HG03135 (cell line): ENCODE data around the gene SLC25A4.
"Not testable (repeated sequence)": the region's sequence is repeated elsewhere in the genome, so short reads cannot be mapped to it uniquely, and the experiment has no call there.

Experiments used
- ATAC-seq: cut with Tn5 transposase; IDR thresholded peaks from one replicate; pipeline ENCODE4 v1.9.1; 2021; ENCODE audit warnings: mild to moderate bottlenecking, moderate library complexity; ENCODE audit not compliant: unreplicated experiment

SLC25A4 gene

DNA sequence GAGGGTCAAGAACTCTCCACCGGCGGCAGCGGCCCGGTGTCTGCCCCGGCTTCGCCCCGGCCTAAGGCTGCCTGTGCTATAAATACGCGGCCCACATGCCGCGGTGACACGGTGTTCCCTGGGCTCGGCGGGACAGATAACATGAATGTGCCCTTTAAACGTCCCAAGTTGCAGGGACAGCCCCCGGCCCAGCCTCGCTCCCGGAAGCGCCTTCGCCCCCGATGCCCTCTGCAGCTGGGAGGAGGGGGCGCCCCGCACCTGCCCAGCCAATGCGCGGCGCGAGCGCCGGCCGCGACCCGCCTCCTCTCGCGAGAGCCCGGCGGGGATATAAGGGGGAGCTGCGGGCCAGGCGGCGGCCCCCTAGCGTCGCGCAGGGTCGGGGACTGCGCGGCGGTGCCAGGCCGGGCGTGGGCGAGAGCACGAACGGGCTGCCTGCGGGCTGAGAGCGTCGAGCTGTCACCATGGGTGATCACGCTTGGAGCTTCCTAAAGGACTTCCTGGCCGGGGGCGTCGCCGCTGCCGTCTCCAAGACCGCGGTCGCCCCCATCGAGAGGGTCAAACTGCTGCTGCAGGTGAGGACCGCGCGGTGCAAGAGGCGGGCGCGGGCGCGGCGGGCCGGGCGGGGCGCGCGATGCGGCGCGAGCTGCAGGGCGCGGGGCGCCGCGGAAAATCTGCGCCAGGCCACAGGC is at the start of gene SLC25A4:
TSS of gene SLC25A4 (plus strand) at position 355 of the 689 bp plus-strand sequence. CDS start at position 462, 107 bp downstream.
- peak; percentile 95 for ATAC-seq

DNA sequence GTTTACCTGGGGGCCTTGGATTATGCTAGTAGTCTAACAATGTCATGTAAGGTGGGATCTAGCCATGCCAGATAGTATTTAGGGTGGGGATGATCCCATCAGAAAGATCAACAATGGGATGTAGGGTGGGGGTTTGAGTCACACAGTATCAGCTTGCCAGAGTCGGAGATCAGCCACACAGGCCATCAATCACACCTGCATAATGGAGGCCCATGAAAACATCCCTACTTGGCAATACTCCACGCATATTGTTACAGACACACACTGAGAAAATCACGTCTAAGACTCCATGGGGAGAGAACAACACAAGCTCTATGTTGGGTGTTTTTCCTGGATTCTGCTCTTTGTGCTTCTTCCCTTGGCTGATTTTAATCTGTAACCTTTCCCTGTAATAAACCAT is 49.5 kb upstream of the SLC25A4 start:
- ATAC-seq, result no peak

DNA sequence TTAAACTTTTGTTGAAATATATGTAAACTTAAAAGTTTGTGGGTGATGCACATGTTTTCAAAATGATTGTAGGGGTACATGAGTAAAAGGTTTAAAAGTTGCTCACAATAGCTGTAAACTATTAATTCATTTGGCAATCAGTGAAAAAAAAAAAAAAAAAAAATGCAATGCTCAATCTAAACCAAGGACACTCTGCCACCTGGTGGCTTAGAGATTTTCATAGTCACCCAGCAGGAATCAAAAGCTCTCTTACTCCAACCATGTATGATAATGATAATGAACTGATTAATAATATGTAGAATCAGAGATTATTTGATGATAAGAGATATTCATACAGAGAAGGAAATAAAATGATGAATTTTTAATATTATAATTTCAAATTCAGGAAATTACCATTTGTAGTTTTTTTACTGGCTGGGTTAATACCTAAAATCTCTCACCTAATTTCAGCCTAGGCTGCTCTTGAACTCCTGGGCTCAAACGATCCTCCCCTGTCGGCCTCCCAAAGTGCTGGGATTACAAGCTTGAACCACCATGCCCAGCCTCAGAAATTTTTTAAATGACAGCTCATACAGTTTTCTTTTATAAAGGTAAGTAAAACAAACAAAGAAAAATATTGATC is 46.9 kb upstream of the SLC25A4 start:
- ATAC-seq, result no peak

DNA sequence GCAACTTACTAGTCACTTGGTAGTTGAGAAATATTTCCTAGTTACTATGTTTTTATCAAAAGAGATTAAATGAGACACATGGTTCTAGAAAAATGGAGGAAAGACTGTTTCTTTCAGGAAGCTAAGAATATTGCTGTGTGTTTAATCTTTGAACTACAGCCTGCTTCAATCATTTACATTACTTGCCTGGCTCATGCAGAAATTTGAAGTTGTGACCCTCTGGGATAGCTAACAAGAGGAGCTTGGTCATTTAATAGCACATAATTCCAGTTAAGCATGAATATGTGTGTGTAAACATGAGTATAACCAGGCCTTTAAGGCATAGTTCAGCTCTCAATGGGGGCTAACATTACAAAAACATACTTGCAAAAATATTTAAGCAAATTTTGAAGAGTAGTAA is 44.6 kb upstream of the SLC25A4 start:
- ATAC-seq, result no peak

DNA sequence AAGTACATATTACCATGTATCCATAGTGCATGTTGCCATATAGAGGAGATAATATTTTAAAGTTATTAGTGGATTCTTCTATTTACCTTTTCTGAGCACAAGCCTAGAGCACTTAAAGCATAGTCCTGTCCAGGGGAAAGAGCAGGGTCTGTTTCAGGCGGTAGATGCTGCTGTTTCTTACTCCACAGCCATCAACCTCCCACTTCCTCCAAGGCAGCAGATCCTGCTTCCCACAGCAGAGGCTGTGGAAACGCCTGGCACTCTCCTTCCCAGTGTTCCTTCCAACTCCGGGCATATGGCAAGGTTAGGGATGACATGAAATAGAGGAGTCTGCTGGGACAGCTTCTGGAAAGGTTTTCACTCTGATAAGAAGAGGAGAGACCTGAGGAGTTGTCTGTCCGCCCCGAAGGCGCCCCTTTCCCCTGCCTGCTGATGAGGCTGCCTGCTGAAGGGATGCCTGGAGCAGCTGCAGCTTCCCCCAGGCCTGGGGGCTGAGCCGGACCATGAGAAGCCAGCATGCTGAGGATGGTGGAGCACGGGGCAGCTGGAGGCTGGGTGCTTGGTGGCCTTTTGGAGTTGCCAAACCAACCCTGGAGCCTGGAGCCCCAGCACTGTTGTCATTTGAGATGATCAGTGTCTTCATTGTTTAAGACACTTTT is 43.9 kb upstream of the SLC25A4 start:
- no peak for ATAC-seq

DNA sequence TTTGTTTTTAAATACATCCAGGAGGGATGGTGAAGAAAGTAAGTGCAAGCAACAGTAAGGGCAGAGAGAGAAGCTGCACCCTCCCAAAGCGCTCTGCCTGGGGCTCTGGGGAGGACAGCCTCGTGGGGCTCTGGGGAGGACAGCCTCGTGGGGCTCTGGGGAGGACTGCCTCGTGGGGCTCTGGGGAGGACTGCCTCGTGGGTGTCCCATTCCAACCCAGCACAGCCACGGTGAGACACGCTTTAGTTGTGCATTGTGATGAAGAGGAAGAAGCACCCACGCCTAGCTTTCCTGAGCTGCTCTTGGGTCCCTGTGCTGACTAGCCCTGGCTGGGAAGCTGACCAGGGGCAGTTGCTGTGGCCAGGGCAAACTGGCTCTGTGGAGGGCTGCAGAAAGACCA is 43.1 kb upstream of the SLC25A4 start:
- no peak for ATAC-seq

DNA sequence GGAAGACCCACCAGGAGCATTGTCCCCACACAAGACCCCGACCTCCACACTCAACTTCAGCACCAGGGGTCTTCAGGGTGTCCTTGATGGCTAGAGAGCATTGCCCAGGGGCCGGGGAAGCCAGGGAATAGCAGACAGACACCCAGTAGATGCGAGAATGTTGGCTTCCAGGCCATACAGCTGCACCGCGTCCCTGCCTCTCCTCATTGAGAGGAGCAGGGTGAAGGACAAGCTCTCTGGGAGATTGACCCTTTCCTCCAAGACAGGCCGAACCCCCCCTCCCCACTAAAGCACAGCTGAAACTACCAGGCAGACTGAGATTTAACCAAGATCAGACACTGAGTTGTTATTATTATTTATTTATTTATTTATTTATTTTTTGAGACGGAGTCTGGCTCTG is 42.6 kb upstream of the SLC25A4 start:
- no peak for ATAC-seq

DNA sequence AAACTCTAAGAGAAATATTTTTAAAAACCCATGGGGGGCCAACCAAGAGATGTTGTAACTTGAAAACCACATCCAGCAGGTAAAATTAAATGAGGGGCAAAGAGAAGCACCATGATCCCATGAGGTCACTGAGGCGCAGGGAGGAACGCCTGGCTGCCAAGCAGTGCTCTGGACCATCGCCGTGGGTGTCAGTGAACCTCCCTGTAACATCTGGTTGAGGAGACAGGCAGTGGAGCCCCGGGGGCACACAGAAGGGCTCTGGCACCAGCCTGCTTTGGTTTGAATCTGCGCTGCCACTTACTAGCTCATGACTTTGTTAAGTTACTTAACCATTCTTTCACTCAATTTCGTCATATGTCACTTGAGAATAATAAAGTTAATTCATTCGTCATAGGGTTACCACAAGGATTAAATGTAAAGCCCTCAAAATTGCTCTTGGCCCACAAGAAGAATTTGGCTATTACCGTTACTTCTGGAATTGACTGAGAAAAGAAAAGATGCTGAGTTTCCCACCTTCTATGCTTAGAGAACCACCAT is 41.6 kb upstream of the SLC25A4 start:
- ATAC-seq, result no peak

DNA sequence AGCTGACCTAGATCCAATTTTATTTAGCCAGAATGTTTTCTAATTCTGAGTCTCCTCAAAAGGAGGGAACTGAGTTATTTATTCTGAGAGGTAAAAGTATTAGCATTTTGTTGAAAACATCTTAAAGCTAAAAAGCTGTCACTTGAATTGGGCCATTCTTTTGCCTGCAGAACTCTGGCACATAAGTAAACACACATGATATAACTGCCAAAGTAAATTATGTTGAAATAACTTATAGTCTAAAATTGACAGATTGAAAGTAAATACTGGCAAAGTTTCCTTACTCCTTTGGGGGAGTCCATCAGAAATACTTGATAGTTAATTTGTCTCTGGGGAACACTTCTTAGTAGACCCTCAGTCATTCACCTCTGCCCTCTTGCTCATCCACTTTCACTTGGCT is 38.3 kb upstream of the SLC25A4 start:
- ATAC-seq, result no peak

DNA sequence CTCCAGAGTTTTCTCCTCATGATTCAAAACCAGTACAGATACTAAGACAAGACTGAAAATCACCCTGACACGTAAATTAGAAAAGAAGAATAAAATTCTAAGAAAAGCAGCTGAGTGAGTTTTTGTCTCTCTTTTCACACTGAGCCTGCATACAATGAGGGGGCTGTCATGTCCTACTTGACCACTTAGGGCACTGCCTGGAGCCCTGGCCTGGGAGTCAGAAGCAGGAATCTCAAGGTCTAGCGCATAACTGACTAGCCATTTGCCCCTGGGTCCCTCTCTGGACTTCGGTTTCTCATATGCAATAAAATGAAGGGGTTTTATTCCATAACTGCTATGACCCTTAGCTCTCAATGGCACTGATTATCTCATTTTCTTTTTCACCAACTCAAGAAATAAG is 36.7 kb upstream of the SLC25A4 start:
- no peak for ATAC-seq

DNA sequence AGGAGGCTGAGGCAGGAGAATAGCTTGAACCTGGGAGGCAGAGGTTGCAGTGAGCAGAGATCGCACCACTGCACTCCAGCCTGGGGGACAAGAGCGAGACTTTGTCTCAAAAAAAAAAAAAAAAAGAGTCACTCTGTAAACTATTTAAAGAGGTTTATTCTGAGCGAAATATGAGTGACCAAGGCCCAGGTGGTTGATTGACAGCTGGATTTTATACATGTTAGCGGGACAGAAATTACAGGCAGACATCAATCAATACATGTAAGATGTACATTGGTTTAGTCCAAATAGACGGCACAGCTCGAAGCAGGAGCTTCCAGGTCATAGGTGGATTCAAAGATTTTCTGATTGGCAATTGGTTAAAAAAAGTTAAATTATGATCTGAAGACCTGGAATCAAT is 35.5 kb upstream of the SLC25A4 start:
- ATAC-seq, result not testable (repeated sequence)

DNA sequence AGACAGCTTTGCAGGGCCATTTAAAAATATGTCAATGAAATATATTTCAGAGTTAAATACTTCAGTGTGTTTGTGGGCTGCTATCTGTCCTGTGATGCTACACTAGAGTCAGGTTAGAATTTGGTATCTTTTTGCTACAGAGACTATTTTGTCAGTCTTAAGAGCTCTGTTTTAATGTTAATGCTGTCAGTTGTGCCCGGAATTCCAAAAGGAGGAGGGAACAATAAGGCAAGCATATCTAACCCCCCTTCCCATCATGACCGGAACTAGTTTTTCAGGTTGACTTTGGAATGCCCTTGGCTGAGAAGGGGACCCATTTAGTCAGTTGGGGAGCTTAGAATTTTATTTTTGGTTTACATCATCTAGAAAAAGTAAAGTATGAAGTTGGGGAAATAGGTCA is 34.9 kb upstream of the SLC25A4 start:
- no peak for ATAC-seq

DNA sequence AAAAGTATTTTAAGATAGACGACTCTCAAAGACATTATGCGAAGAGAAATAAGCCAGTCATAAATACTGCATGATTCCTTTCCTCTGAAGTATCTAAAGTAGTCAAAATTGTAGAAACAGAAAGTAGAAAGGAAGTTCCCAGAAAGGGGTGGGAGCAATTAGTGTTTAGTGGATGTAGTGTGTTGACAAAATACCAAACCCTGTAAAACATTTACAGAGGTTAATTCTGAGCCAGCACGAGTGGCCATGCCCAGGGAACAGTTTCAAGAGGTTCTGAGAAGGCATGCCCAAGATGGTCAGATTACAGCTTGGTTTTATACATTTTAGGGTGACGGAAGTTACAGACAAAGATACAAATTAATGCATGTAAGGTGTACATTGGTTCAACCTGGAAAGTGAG is 34.4 kb upstream of the SLC25A4 start:
- no peak for ATAC-seq

DNA sequence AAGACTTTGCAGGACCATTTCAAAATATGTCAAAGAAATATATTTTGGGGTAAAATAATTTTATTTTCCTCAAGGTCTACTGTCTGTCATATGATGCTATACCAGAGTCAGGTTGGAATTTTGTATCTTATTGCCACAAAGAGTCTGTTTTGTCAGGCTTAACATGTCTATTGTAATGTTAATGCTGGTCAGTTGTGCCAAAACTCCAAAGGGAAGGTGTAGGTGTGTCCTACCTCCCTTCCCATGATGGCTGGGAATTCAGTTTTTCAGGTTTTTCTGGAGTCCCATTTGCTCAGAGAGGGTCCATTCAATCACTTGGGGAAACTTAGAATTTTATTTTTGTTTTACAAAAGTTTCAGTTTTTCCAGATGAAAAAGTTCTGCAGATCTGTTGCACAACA is 33.3 kb upstream of the SLC25A4 start:
- ATAC-seq, result no peak

DNA sequence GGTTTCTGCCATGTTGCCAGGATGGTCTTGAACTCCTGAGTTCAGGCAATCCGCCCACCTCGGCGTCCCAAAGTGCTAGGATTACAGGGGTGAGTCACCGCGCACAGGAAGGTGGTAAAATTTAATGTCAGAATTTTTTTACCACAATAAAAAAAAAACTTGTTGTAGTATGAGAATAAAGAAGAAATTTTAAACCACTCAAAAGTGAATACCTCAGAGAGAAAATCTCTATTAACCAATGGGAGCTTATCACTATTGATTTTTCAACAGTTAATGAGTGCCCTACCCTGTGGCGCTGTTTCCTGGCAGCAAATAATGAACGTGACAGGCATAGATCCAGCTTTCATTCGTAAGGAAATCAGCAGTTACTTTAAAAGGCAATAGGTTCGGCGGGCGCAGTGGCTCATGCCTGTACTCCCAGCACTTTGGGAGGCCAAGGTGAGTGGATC is 32.7 kb upstream of the SLC25A4 start:
- no peak for ATAC-seq

DNA sequence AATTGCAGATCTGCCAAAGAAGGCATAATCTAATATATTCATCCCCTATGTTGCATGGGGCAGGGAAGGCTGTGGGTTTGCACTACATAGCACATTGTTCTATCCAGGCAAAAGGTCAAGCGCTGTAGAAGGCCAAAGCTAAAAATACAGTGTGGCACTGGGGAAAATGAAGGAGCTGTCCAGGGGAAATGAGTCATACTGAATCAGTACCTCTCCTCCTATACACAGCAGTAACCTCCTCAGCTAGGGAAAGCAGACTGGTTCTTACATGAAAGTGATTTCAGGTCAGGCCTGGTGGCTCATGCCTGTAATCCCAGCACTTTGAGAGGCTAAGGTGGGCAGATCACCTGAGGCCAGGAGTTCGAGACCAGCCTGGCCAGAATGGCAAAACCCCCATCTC is 31.0 kb upstream of the SLC25A4 start:
- ATAC-seq, result no peak

DNA sequence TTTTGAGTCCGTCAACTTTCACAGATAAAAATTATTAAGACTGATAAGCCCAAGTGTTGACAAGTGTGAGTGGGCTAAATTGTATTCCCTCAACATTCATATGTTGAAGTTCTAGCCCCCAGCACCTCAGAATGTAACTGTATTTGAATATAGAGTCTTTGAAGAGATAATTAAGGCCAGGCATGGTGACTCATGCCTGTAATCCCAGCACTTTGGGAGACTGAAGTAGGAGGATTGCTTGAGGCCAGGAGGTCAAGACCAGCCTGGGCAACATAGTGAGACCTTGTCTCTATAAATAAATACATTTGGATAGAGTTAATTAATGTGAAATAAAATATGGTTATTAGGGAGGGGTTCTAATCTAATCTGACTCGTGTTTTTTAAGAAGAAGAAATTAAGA is 29.7 kb upstream of the SLC25A4 start:
- ATAC-seq, result no peak

DNA sequence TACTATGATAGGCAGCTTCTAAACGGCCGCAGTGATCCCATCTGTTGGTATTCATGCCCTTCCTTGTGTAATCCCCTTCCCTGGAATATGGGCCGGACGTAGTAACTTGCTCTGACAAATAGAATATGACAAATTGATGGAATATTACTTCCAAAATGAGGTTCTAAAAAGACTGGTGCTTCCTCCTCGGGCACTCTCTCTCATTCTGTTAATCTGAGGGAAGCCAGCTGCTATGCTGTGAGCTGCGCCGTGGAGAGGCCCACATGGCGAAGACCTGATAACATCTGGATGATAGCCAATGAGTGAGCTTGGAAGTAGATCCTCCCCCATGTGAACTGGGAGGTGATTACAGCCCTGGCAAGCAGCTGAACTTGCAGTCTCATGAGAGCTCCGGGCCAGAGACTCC is 27.2 kb upstream of the SLC25A4 start:
- no peak for ATAC-seq

DNA sequence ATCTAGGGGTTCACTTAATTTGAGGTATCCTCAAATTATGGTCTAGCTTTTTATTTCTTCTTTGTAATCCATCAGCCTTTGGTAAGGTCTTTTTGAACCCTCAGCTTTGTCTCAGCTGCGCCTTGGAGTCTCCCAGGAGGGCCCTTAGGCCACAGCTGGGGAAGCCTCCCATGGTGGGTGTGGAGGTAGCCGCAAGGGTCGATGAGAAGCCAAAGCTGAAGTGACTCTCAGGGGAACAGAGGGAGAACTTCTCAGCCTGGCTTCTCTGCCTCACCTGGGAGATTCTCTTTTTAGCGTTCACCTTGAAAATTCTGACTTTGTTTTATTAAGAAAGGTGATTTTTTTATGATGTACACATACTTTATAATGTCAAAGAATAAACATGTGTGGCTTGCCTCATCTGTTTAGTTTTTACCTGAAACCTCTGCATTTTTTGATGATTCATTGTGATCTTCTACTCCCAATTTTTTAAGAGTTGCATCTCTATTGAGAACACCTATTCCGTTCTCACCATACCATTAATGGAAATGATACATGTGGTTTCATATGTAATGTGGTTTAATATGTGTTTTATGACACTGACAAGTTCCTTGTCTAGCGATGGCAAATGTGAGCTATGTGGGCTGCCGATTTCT is 25.6 kb upstream of the SLC25A4 start:
- ATAC-seq, result no peak

DNA sequence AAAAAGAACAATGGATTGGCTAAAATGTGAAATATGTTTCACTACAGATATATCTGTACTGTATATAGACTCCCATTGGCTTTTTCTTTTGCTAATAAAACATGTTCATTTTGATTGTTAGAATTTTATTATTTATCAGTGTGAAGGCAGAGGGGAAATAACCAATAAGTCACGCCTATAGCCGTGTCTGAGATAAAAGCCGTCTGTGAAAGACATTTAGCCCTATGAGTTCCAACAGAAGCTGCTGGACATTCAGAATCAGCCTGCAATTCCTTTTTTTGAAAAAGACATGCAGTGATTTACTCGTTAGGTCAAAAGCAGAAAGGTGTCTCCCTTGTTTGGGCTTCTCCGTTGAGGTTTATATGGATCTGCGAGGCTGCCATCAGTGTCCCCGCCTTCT is 24.2 kb upstream of the SLC25A4 start:
- no peak for ATAC-seq

DNA sequence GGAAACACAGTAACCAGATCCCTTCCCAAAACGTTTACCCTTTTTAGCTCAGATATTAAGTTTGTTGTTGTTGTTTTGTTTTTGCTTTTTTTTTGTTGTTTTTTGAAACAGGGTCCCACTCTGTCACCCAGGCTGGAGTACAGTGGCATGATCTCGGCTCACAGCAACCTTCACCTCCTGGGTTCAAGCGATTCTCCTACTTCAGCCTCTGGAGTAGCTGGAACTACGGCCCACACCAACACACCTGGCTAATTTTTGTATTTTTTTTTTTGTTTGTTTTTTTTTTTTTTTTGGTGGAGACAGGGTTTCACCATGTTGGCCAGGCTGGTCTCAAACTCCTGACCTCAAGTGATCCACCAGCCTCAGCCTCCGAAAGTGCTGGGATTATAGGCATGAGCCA is 23.6 kb upstream of the SLC25A4 start:
- ATAC-seq, result not testable (repeated sequence)
